GM18517 (cell line): Measurements from ENCODE around the gene MINPP1.
"Not testable (repeated sequence)": the region's sequence is repeated elsewhere in the genome, so short reads cannot be mapped to it uniquely, and the experiment has no call there.

Experiments used
- ATAC-seq: cut with Tn5 transposase; IDR thresholded peaks from one replicate; pipeline ENCODE4 v1.9.1; 2021; ENCODE audit warnings: mild to moderate bottlenecking, moderate library complexity; ENCODE audit not compliant: unreplicated experiment

MINPP1 gene, protein sequence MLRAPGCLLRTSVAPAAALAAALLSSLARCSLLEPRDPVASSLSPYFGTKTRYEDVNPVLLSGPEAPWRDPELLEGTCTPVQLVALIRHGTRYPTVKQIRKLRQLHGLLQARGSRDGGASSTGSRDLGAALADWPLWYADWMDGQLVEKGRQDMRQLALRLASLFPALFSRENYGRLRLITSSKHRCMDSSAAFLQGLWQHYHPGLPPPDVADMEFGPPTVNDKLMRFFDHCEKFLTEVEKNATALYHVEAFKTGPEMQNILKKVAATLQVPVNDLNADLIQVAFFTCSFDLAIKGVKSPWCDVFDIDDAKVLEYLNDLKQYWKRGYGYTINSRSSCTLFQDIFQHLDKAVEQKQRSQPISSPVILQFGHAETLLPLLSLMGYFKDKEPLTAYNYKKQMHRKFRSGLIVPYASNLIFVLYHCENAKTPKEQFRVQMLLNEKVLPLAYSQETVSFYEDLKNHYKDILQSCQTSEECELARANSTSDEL

DNA sequence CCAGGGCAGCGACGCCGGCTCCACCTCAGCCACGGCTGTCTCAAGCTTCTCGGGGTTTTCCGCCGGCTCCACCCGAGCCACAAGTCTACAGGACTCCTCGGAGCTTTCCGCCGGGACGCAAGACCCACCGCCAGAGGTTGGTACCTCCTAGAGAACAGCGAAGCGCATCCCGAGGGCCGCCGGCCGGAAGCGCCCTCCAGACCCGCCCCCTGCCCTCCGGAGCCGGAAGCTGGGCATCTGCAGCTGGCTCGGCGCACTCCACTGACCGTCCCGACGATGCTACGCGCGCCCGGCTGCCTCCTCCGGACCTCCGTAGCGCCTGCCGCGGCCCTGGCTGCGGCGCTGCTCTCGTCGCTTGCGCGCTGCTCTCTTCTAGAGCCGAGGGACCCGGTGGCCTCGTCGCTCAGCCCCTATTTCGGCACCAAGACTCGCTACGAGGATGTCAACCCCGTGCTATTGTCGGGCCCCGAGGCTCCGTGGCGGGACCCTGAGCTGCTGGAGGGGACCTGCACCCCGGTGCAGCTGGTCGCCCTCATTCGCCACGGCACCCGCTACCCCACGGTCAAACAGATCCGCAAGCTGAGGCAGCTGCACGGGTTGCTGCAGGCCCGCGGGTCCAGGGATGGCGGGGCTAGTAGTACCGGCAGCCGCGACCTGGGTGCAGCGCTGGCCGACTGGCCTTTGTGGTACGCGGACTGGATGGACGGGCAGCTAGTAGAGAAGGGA is at the start of gene MINPP1:
Gene MINPP1 (plus strand): TSS at position 254 of the 726 bp plus-strand sequence. CDS start 23 bp downstream, at position 277.
- ATAC-seq = peak; percentile 85

DNA sequence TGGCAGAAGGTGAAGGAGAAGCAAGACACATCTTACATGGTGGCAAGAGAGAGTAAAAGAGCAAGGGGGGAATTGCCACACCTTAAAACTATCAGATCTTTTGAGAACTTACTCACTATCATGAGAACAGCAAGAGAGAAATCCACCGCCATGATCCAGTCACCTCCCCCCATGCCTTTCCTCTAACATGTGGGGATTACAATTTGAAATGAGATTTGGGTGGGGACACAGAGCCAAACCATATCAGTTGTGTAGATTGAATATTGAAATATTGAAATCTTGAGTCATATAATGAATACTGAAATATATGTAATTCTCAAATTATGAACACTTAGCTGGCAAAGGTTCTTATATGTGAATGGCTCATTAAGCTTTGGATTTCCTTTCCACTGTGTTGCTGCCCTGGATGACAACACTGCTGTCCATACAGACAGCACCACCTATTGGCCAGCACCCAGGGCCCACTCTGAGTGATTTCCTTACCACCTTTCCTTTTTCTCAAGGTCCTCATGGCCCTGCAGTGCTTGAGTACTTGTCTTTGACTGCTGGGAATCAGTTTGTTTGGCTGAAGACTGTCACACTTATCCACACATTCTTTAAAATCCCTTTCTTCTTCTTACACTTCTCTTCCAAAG is 48.0 kb upstream of the MINPP1 start:
- not testable (repeated sequence) for ATAC-seq

DNA sequence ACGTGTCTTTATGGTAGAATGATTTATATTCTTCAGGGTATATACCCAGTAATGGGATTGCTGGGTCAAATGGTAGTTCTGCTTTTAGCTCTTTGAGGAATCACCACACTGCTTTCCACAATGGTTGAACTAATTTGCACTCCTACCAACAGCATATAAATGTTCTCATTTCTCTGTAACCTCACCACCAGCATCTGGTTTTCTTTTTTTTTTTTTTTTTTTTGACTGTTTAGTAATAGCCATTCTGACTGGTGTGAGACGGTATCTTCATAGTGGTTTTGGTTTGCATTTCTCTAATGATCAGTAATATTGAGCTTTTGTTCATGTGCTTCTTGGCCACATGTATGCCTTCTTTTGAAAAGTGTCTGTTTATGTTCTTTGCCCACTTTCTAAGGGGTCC is 42.9 kb upstream of the MINPP1 start:
- ATAC-seq = not testable (repeated sequence)

DNA sequence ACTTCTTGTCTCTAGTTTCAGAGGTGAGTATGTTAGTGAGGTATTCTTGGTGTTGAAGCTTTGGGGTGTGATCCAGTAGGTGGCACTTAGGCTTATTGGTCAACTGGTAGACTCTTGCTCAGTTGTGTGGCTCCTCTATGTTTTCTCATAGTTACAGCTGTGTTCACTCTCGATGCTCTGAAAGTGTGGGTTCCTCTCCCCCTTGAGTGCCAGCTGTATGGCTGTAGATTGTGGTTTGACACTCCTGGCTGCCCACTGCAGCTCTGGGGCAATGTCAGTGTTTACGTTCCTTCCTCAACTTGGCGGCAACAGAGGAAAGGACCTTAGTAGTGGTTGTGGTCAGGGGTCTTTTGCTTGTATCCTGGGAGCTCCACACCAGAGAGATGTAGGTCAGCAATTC is 37.8 kb upstream of the MINPP1 start:
- ATAC-seq = not testable (repeated sequence)

DNA sequence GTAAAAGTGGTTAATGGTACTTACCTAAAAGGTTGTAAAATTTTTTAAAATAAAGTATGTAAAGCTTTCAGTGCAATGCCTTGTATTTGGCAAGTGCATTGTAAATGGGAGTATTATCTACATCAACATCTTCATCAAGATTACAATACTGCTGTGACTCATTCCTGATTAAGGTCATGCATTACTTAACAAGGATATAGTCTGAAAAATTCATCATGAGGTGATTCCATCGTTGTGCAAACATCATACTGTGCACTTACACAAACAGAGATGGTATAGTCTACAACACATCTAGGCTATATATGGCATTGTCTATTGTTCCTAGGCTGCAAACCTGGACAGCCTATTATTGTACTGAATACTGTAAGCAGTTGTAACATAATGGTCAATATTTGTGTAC is 16.0 kb upstream of the MINPP1 start:
- ATAC-seq = not testable (repeated sequence)

DNA sequence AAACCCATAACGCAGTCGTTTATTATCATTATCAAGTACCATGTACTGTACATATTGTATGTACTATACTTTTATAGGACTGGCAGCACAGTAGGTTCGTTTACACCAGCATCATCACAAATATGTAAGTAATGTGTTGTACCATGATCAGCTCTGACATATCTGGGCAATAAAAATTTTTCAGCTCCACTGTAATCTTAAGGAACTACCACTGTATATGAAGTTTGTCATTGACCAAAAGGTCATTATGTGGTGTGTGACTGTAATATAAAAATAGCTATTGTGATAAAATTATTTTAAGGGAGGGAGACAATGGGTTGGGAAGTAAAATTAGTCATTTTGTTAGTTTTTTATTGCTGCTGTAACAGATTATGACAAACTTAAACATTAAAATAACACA is 14.4 kb upstream of the MINPP1 start:
- ATAC-seq = not testable (repeated sequence)

DNA sequence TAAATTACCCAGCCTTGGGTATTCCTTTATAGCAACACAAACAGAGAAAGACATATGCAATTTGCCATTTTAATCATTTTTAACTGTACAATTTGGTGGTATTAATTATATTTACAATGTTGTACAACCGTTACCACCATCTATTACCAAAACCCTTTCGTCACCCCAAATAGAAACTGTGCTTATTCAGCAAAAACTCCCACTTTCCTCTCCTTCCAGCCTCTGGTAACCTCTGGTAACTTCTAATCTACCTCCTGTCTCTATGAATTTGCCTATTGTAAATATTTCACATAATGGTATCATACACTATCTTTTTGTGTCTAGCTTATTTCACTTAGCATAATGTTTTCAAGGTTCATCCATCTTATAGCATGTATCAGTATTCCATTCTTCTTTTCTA is 12.2 kb upstream of the MINPP1 start:
- ATAC-seq = not testable (repeated sequence)

DNA sequence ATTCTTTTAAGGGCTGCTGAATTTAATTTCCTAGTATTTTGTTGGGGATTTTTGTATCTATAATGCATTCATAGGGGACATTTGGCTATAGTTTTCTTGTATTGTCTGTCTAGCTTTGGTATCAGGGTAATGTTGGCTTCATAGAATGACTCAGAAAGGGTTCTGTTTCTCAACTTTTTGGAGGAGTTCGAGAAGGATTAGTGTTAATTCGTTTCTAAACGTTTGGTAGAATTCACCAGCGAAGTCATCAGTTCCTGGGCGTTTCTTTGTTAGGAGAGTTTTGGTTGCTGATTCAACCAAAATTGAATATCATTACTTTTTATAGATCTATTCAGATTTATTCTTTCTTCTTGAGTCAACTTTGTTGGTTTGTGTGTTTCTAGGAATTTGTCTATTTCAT is 9.2 kb upstream of the MINPP1 start:
- ATAC-seq = not testable (repeated sequence)

DNA sequence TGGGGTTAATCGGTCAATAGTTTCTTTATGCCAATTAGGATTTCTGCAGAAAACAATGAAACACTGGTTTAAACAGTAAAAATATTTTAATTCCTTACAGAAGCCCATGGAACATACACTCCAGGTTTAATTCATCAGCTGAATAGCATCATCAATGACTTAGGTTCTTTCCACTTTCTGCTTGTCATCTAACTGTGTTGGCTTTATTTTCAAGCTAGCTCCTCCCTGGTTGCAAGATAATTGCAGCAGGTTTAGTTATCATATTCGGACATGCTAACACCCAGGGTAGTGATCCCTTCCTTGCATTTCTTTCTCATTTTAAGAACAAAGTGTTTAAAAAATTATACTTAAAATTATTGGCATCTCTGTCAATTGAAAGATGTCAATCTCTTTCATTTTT is 7.3 kb upstream of the MINPP1 start:
- ATAC-seq = not testable (repeated sequence)

DNA sequence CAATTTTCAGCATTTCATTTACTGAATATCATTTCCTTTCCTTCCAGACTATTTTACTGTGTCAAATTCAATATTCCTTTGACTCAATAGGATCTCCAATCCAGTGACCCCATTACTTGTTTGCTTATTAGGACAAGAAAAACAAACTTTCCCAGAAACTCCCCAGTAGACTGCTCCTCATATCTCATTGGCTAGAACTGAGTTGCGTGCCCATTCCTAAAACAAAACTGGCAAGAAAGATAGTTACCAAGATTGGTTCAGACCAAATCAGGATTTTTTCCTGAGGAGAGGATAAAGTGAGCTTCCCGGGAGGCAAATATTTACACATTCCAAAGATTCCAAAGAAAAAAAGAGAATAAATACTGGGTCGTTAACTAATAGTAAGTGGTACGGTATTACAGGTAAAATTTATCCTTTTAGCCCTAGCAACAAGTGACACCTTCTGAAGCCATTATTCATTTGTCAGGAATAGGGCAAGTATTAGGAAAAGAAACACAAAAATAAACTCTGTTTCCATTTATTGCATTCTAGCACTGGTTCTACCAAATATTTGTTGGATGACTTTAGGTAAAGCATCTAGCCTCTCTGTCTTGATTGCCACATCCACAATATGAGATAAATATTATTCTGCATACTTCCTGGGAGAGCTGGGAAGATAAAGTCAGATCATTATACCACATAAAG is 6.4 kb upstream of the MINPP1 start:
- ATAC-seq = not testable (repeated sequence)

DNA sequence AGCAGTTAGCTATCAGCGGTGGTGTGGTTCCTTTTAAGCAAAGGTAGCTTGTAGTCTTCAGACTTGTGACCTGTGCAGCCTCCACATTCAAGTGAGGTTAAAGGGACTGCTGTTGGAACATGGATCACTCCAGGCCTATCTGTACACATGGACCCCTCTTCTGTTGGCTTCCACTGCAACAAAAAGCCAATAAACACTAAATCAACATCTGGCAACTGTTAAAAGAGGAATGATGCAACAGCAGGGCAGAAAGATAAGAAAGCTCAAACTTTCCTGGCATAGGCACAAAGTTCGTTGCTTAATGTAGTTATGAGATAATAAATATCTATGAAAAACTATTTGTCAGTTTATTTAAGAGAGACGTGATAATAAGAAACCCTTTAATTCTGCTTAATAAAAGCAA is 4.0 kb upstream of the MINPP1 start:
- ATAC-seq = no peak

DNA sequence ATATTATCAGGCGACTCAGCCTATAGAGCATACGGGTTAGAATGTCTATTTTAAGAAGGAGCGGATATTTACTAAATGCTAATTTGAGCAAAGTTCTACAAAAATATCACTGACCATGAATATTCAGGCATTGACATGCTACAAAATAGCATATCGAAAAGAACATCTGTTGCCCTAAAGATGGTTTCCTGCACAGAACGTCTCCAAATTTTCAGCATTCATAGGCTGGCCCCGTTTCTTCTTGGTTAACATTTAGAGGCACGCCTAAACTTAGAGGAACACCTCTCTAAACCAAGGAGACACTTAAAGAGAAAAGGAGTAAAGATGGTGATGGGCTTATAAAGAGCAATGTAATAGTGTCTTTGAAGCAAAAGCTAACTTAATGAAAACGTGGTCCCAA is 1.3 kb upstream of the MINPP1 start:
- no peak for ATAC-seq

DNA sequence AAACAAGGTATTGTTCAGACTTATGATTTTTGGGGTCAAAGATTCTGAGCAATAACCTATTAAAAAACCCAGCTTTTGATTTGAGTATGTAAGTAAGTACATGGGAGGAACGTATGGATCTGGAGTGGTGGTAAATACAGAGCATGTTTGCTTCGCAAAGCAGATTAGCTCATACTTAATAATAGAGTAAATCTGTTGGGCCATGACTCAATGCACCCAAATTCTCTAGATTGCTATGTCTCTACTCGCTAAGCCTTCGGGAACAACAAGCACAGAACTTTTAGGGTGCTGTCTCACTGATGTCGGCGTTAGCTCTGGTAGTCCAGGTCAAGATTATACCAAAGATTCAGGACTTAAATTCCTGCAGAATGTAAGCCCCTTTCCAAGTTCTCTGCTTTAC is 807 bp upstream of the MINPP1 start:
- no peak for ATAC-seq

DNA sequence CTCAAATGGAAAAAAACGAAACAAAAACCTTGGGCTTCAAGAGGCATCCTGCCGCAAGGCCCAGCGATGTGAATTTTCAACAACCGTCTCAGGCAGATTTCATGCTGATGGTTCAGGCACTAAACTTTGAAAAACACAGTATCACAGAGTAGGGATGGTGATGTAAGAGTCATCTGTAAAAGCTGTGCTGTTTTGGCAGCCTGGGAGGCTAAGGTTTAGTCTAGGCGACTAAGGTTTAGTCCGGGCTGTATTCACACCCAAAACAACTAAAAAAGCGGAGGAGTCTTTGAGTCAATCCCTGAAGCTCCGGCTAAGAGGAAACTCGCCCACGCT is 420 bp upstream of the MINPP1 start:
- no peak for ATAC-seq

DNA sequence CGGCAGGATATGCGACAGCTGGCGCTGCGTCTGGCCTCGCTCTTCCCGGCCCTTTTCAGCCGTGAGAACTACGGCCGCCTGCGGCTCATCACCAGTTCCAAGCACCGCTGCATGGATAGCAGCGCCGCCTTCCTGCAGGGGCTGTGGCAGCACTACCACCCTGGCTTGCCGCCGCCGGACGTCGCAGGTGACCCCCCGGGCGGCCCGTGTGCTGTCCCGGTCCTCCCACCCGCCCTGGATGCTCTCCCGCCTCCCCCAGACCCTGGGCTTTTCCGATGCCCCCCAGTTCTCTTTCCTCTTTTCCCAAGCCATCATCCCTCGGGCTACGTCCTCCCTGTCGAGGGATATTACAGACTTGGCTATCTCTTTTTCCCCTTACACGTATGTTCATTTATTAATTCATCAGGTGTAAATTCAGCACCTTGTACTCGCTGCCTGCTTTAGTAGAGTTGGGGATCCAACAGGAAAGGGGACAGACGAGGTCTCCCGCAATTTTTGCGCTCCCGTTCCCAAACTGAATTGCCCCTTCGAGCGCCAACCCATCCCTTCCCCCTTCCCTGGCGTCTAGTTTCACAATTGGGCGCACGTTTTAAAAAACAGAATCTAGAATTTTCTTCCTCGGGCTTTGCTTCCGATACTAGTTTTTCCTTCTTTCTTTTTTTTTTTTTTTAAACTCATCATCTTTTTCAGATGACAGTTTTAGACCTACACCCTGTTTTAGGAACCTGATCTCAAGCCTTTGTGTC is 846 bp downstream of the MINPP1 start:
- ATAC-seq = peak; percentile 53

DNA sequence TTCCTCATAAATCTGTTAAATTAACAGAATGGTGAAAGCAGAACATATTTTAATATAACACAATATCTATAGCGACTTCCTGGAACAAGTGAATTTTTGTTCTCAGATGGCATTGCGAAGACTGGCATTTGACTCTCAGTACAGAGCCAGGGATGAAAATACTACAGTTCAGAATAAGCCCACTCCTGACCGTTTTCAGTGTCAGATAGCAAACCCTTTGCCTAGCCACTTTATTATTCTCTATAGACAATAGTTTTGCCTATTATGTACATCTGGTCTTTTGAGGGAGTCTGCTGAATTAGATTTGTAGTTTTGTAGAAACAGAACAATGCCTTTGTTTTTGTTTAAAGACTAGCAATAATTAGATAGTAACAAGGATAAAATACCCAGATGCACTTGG is 2.3 kb downstream of the MINPP1 start:
- ATAC-seq = no peak

DNA sequence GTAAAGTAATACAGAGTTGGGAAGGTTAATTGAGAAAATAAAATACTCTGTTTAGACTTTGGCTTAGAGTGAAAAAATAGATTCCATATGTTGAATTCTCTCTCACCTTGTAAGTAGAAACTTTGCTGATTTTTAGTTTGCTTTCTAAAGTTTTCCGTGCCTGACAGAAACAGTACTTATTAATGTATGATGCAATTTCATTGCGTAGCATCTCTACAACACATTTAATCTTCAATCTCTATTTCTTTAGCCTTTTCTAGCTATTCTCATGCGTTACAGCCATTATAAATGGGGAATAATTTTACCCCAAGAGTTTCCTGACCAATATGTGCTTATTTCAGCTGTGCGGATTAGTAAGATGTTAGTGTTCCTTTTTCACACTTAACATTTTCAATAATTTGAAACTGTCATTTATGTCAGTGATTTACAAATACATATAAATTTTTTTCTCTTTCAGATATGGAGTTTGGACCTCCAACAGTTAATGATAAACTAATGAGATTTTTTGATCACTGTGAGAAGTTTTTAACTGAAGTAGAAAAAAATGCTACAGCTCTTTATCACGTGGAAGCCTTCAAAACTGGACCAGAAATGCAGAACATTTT is 3.3 kb downstream of the MINPP1 start:
- ATAC-seq = no peak

DNA sequence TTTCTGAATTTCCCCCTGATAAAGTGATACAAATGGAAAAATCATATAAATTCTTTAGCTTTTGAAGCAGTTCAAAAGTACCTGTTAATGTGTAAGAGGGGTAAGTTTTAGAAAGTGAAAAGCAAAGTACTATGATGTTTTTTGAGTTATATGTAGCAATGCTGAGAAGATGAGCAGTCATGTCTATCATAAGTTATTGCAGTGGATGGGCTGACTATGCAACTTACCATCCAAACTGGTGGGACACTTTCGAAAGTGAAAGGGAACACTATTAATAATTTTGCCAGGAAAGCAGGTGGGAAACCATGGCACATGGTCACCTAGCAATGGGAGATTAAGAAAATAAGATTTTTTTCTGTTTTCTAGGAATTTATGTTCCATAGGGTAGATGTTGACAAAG is 4.1 kb downstream of the MINPP1 start:
- ATAC-seq = no peak

DNA sequence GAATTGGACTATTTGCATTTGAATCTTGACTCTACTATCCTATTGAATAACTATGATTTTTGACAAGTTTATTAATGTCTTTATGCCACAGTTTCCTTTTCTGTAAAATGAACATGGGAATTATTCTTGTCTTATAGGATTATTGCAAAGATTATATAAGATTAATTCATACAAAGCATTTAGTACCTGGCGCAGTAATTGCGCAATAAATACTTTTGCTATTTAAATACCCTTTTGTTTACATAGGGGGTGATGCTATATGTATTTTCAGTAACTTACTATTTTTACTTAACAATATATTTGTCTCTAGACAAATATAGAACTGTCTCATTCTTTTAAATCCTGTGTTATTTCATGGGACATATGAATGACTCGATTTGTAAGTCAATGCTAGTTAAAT is 5.3 kb downstream of the MINPP1 start:
- no peak for ATAC-seq

DNA sequence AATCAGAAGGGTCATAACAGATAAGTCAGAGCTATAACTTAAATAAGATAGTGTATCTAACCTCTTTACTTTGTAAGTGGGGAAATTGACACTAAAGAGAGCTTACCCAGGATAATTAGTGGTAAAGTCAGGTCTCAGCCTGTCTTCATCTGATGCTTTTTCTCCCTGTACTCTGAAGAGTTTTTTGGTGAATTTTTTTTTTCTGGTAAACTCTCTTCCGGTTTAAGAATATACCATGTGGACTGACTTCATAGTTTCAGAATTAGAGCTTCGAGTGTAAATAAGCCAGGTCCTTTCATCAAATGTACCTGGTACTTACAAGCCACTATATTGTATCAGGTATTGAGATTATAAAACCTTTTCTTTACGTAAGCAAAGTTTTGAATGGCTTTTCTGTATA is 6.8 kb downstream of the MINPP1 start:
- ATAC-seq = no peak
